Activated CD4-positive, alpha-beta T cell treated with anti-CD3 and anti-CD28 coated beads for 36 hours (primary cell): Measurements from ENCODE around the gene IFT74. TPM values are rescaled to one million over a fixed set of nuclear protein-coding genes. Genes with fewer than 3 reads are reported as not detected.

Experiments
- ATAC-seq: fragments of 200-7000 bp; cut with Tn5 transposase; one replicate; pipeline ENCODE4 v1.10.0; 2021; ENCODE audit warnings: mild to moderate bottlenecking, moderate library complexity
- CTCF ChIA-PET: fragments of 350-600 bp; sonication (Branson Sonifier 250); formaldehyde crosslinking; loops from one replicate; lab custom pipeline; 2021; ENCODE audit warnings: antibody characterized with exemption; lab: Charles Lee
- POLR2A ChIA-PET: fragments of 350-600 bp; sonication (Branson Sonifier 250); formaldehyde crosslinking; loops from one replicate; lab custom pipeline; 2021; ENCODE audit warnings: antibody characterized with exemption, inconsistent platforms; lab: Charles Lee
- DNase-seq: peaks from one replicate; pipeline ENCODE4 v3.0.0-alpha.2; 2020
- H3K27ac Mint-ChIP-seq: one replicate; pipeline ENCODE4 v1.8.0; 2021; ENCODE audit warnings: mixed read lengths
- H3K27me3 Mint-ChIP-seq: one replicate; pipeline ENCODE4 v1.8.0; 2021; ENCODE audit warnings: mixed read lengths
- H3K36me3 Mint-ChIP-seq: one replicate; pipeline ENCODE4 v1.8.0; 2021; ENCODE audit warnings: low read depth, mixed read lengths
- H3K4me1 Mint-ChIP-seq: one replicate; pipeline ENCODE4 v1.8.0; 2021; ENCODE audit warnings: mixed read lengths
- H3K4me3 Mint-ChIP-seq: one replicate; pipeline ENCODE4 v1.8.0; 2021; ENCODE audit warnings: mild to moderate bottlenecking, moderate library complexity, mixed read lengths
- H3K9me3 Mint-ChIP-seq: one replicate; pipeline ENCODE4 v1.8.0; 2021; ENCODE audit warnings: low read depth, mixed read lengths
- intact Hi-C, 2 experiments: fragments of 100-400 bp; cut with DNase I in 1 of 2; cut with micrococcal nuclease in 1 of 2; formaldehyde crosslinking; loops; one replicate each; pipeline versions ENCODE4 v1.14.2 to v1.15.1; 2022 to 2024; cut with DNase I, micrococcal nuclease
- total RNA-seq, 2 experiments: library from RNA; stranded (reverse); gene quantifications; one replicate each; pipeline ENCODE4 v1.2.3, GENCODE V29; 2021

Gene IFT74
- total RNA-seq, 2 experiments from 2014 or later, result 10.5 to 11.6 TPM

GRCh38 chr9:27041746-27042145 is 85.5 kb downstream of the IFT74 start:
- DNase-seq, result no peak
- H3K27me3 Mint-ChIP-seq, result no peaks in the 10 kb centered on the region
- H3K27ac Mint-ChIP-seq, result no peak overlapping the region
- intact Hi-C loops, result no loop called here
- POLR2A ChIA-PET, result no interaction called here
- H3K9me3 Mint-ChIP-seq, result no peaks in the 10 kb centered on the region
- CTCF ChIA-PET, result no interaction called here
- ATAC-seq, result no peak
- H3K4me3 Mint-ChIP-seq, result no peak overlapping the region
- H3K4me1 Mint-ChIP-seq, result no peaks in the 10 kb centered on the region
- H3K36me3 Mint-ChIP-seq, result no peaks in the 10 kb centered on the region

- intact Hi-C loops, result no loop called here
- CTCF ChIA-PET, result no interaction called here
- H3K36me3 Mint-ChIP-seq, result no peaks in the 10 kb centered on the region
These were observed 86.3 kb downstream of the IFT74 start for GRCh38 chr9:27042476-27042875.

GRCh38 chr9:27043176-27043575 is 87.0 kb downstream of the IFT74 start:
- DNase-seq (no peak), ATAC-seq (no peak)
- POLR2A ChIA-PET, result no interaction called here
- H3K9me3 Mint-ChIP-seq, result no peaks in the 10 kb centered on the region
- H3K27ac Mint-ChIP-seq, result no peak overlapping the region
- no peaks in the 10 kb centered on the region for H3K36me3 Mint-ChIP-seq
- intact Hi-C loops, result no loop called here
- no peaks in the 10 kb centered on the region for H3K27me3 Mint-ChIP-seq
- H3K4me1 Mint-ChIP-seq, result no peaks in the 10 kb centered on the region
- CTCF ChIA-PET, result no interaction called here
- H3K4me3 Mint-ChIP-seq, result no peak overlapping the region

More at GRCh38 chr9:27042476-27042875, 86.3 kb downstream of the IFT74 start:
- Mint-ChIP-seq H3K9me3 (no peaks in the 10 kb centered on the region), H3K27me3 (no peaks in the 10 kb centered on the region), H3K27ac (no peak overlapping the region), H3K4me1 (no peaks in the 10 kb centered on the region), H3K4me3 (no peak overlapping the region)
- POLR2A ChIA-PET, result no interaction called here
- DNase-seq (no peak), ATAC-seq (no peak)

- H3K9me3 Mint-ChIP-seq, result no peaks in the 10 kb centered on the region
- intact Hi-C loops, result no loop called here
- DNase-seq (no peak), ATAC-seq (no peak)
- H3K36me3 Mint-ChIP-seq, result peaks cover 10% of the 10 kb centered on the region
- H3K4me3 Mint-ChIP-seq, result no peak overlapping the region
- no peak overlapping the region for H3K27ac Mint-ChIP-seq
- H3K27me3 Mint-ChIP-seq, result no peaks in the 10 kb centered on the region
- POLR2A ChIA-PET, result no interaction called here
- CTCF ChIA-PET, result no interaction called here
- no peaks in the 10 kb centered on the region for H3K4me1 Mint-ChIP-seq
These were observed 90.9 kb downstream of the IFT74 start for GRCh38 chr9:27047136-27047535.

GRCh38 chr9:27053369-27054022 is 97.3 kb downstream of the IFT74 start:
- Mint-ChIP-seq H3K27me3 (no peaks in the 10 kb centered on the region), H3K27ac (no peak overlapping the region), H3K36me3 (peaks cover 13% of the 10 kb centered on the region), H3K9me3 (no peaks in the 10 kb centered on the region), H3K4me3 (no peak overlapping the region), H3K4me1 (no peaks in the 10 kb centered on the region)
- ATAC-seq (no peak), DNase-seq (no peak)
- intact Hi-C loops, result no loop called here
- POLR2A ChIA-PET, result no interaction called here
- CTCF ChIA-PET, result no interaction called here

GRCh38 chr9:27054125-27054524 is 97.9 kb downstream of the IFT74 start:
- no peak for DNase-seq
- POLR2A ChIA-PET, result no interaction called here
- ATAC-seq, result no peak
- no peaks in the 10 kb centered on the region for H3K4me1 Mint-ChIP-seq
- intact Hi-C loops, result no loop called here
- CTCF ChIA-PET, result no interaction called here
- peaks cover 13% of the 10 kb centered on the region for H3K36me3 Mint-ChIP-seq
- H3K27me3 Mint-ChIP-seq, result no peaks in the 10 kb centered on the region
- H3K9me3 Mint-ChIP-seq, result no peaks in the 10 kb centered on the region
- H3K4me3 Mint-ChIP-seq, result no peak overlapping the region
- H3K27ac Mint-ChIP-seq, result no peak overlapping the region

- H3K4me3 Mint-ChIP-seq, result no peak overlapping the region
- intact Hi-C loops, result no loop called here
- no peaks in the 10 kb centered on the region for H3K4me1 Mint-ChIP-seq
These were observed 98.6 kb downstream of the IFT74 start for GRCh38 chr9:27054841-27055240.

GRCh38 chr9:27059412-27059811 is 103.2 kb downstream of the IFT74 start:
- CTCF ChIA-PET, result no interaction called here
- Mint-ChIP-seq H3K27ac (no peak overlapping the region), H3K36me3 (peaks cover 3% of the 10 kb centered on the region), H3K4me1 (no peaks in the 10 kb centered on the region), H3K9me3 (no peaks in the 10 kb centered on the region), H3K27me3 (no peaks in the 10 kb centered on the region), H3K4me3 (no peak overlapping the region)
- no peak for DNase-seq
- POLR2A ChIA-PET, result no interaction called here
- intact Hi-C loops, result no loop called here
- ATAC-seq, result no peak

More at GRCh38 chr9:27054841-27055240, 98.6 kb downstream of the IFT74 start:
- H3K27me3 Mint-ChIP-seq, result no peaks in the 10 kb centered on the region
- ChIA-PET POLR2A (no interaction called here), CTCF (no interaction called here)
- H3K27ac Mint-ChIP-seq, result no peak overlapping the region
- no peak for DNase-seq
- no peaks in the 10 kb centered on the region for H3K9me3 Mint-ChIP-seq
- no peak for ATAC-seq
- peaks cover 11% of the 10 kb centered on the region for H3K36me3 Mint-ChIP-seq

- H3K4me1 Mint-ChIP-seq, result no peaks in the 10 kb centered on the region
- H3K9me3 Mint-ChIP-seq, result no peaks in the 10 kb centered on the region
- DNase-seq (no peak), ATAC-seq (no peak)
- CTCF ChIA-PET, result no interaction called here
- H3K4me3 Mint-ChIP-seq, result no peak overlapping the region
- H3K36me3 Mint-ChIP-seq, result peaks cover 3% of the 10 kb centered on the region
- no peak overlapping the region for H3K27ac Mint-ChIP-seq
- H3K27me3 Mint-ChIP-seq, result no peaks in the 10 kb centered on the region
- POLR2A ChIA-PET, result no interaction called here
- intact Hi-C loops, result no loop called here
These were observed 103.7 kb downstream of the IFT74 start for GRCh38 chr9:27059907-27060306.

GRCh38 chr9:27065288-27065687 is 109.1 kb downstream of the IFT74 start:
- no peak overlapping the region for H3K27ac Mint-ChIP-seq
- no peaks in the 10 kb centered on the region for H3K36me3 Mint-ChIP-seq
- H3K27me3 Mint-ChIP-seq, result no peaks in the 10 kb centered on the region
- no peaks in the 10 kb centered on the region for H3K9me3 Mint-ChIP-seq
- no peak for DNase-seq
- no peaks in the 10 kb centered on the region for H3K4me1 Mint-ChIP-seq
- ChIA-PET CTCF (no interaction called here), POLR2A (no interaction called here)
- no peak for ATAC-seq
- intact Hi-C loops, result no loop called here
- no peak overlapping the region for H3K4me3 Mint-ChIP-seq

- H3K36me3 Mint-ChIP-seq, result peaks cover 2% of the 10 kb centered on the region
- no peak overlapping the region for H3K27ac Mint-ChIP-seq
- ChIA-PET POLR2A (no interaction called here), CTCF (no interaction called here)
- H3K4me3 Mint-ChIP-seq, result no peak overlapping the region
- H3K4me1 Mint-ChIP-seq, result no peaks in the 10 kb centered on the region
- intact Hi-C loops, result no loop called here
- ATAC-seq (no peak), DNase-seq (no peak)
- H3K9me3 Mint-ChIP-seq, result peaks cover 1% of the 10 kb centered on the region
- H3K27me3 Mint-ChIP-seq, result no peaks in the 10 kb centered on the region
These were observed 117.9 kb downstream of the IFT74 start for GRCh38 chr9:27073841-27074728.

- ATAC-seq (no peak), DNase-seq (no peak)
- Mint-ChIP-seq H3K4me3 (no peak overlapping the region), H3K36me3 (peaks cover 2% of the 10 kb centered on the region), H3K27me3 (no peaks in the 10 kb centered on the region), H3K9me3 (no peaks in the 10 kb centered on the region), H3K4me1 (no peaks in the 10 kb centered on the region), H3K27ac (no peak overlapping the region)
- POLR2A ChIA-PET, result no interaction called here
- CTCF ChIA-PET, result interaction anchor here (1.0 kb wide), 1 partner anchor 49 kb away, joined by 4 read pairs; no protein-coding TSS in a partner anchor
- intact Hi-C loops, result no loop called here
These were observed 122.5 kb downstream of the IFT74 start for GRCh38 chr9:27078685-27079084.
